ENCODE results near the gene CA5A.
"Not testable (repeated sequence)": the region's sequence is repeated elsewhere in the genome, so short reads cannot be mapped to it uniquely, and the experiment has no call there.

Gene CA5A

DNA sequence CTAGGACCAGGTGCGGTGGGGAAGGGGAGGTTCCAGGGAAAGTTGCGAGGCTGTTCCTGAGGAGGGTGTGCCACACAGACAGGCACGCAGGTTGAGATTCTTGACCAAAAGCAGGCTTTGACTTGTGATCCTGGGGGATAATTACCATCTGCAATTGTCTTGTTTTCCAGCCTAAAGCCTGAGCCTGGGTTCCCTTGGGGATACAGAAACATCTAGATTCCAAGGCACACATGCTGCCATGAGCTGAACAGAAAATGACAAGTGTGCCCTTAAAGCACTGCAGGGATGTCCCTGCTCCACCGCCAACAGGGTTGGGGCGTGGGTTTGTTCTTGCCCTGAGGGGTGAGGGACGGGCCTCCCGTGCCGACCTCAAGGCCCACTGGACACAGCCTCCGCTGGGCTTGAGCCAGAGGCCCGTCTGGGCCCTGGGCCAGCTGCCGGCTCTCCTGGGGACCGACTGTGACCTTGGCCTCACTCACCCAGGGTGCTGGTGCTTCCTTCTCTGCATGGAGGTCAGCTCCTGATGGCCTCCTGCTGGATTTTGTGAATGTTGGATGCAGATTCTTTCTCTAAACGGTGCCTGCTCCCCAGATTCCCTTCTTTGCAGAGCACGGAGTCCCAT lies 14.0 kb downstream of the CA5A start:
- no peak for DNase-seq

DNA sequence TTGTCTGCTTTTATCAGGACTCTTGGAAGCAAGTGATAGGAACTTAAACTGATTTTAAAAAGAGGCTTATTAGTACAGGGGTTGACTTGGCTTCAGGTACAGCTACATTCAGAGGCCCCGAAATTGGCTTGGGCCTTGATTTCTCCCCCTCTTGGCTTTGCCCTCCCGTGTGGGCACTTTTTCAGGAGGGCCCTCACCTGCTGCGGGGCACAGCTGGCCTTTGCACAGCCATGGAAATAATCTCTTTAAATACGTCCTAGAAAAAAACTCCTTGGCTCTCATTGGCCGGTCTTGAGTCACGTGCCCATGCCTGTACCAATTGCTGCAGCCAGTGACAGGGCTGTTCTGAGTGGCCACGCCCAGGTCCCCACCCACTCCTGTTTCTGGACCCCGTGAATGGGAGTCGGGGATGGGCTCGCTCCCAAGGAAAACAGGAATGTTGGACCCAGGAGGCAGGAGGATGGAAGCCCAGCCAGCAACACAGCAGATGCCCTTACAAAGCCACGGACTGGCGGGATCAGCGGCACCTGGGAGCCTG lies 15.0 kb downstream of the CA5A start:
- no peak for DNase-seq

DNA sequence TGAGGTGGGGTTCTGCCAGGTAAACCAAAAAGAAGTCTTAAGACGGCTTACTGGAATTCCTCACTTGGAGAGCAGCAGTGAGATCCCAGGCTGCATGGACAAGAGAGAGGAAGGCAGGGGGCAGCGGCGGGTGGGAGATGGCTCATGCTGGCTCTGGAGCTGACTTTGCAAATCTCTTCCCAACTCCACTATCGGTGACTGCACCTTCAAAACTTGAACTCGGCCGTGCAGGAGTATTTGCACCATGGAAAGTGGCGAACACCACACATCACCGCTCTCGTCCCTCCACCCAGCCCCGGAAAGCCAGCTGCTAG lies 16.7 kb downstream of the CA5A start:
- no peak for DNase-seq

DNA sequence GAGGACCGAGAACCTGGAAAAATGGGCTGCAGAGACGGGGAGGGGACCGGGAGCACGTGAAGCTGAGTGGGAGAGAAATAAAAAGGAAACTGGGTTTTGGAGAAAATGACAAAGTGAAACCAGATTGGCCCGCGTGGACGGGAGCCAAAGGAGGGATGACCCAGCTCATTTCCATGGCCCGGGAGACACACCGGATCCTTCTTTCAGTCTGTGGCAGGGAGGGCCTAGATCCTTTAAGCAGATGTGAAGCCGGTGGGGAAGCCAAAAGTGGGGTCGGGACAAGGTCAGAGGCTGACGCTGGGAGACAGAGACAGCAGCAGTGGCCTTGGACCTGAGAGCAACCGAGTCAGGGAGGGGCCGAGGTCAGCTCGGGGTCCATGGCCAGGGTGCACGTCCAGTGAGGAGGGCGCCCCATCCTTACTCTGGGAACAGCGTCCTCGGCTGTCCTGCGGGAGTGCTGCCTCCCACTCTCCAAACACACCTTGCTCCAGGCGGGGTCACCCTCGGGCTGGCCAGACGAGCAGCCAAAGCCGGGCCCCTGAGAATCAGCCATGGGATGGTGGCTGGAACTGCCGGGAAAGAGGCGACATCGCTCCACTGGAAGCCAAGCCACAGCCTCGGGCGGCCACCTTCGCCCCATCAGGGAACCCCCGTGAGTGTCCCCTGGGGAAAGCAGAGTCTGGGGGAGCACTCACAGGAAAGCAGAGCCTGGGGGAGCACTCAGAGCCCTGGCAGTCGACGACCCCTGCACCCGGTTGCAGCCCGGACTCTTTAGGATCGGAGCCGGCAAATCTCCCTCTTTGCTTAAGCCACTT lies 17.3 kb downstream of the CA5A start:
- peak; percentile 19 for DNase-seq

DNA sequence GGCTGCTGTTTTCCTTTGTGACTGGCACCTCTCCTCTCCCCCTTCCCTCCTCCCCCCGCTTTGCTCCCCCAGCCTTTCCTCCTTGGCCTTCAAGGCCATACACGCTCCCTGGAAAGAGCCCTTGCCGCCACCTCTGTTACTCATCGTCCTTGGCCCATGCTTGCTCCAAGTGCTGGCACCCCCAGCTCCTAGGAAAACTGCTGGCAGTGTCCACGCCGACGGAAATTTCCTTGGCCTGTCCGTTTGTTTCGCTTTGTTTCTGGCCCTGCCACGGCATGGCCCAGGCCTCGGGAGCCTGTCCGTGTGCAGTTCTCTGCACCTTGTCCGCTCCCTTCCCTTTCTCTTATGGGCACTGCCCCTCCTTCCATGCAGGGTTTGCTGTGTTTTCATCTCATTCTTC lies 18.0 kb downstream of the CA5A start:
- no peak for DNase-seq

DNA sequence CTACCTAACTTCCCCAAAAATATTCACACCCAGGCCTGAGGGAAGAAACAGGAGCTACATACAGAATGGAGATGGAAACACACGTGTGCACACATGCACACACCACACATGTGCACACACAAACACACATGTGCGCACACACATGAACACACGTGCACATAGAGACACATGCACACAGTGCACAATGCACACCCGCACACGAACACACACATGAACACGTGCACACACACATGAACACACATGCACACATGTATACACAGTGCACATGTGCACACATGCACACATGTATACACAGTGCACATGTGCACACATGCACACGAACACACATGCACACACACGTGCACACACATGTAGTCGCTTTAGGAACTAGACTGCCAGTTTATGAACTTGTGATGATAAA lies 18.8 kb downstream of the CA5A start:
- no peak for DNase-seq

DNA sequence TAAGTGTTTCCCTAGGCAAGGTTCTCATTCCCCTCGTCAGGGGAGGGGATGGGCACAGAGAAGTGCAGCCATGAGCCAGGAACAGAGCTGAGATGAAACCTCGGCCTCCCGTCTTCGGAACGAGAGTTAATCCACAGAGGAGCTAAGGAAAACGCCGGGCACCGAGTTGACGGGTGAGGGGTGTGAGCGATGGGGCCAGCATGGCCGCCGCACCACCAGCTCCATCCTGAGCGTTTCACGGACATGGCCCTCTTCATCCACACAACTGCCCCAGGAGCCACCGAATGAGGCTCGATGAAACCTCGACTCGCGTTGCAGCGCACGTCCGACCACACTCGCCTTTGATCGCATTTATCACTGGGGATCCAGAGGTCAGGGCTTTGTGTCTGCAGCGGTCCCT lies 21.5 kb downstream of the CA5A start:
- DNase-seq, result no peak

DNA sequence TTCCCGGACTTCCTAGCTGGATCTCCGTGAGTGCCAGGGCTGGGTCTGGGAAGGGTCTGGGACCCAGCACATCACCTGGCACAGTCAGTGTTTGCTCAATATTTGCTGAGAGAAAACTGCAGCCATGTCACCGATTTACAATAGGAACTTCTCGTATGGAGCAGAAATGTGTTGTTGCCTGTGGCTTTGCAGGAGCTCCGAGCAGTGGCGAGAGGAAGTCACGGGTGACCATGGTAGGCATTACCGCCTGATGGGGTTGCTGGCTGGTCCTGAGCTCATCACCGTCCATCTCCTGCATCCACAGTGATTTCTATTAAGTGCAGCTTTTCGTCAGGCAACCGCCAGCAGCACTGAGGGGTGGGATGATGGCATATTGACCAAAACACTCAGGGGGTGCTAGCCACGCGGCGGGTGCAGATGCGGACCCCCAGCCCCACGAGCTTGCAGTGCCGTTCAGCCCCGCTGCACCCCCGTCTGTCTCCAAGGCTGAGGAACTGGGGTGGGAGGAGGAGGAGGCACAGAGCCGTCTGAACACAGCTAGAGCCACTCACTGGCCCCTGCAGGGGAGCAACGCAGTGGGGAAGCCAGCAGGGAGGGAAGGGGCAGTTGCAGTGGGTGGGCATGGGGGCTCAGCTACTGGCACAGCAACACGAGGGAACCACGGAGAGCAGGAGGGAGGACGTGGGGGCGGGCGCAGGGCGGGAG lies 22.2 kb downstream of the CA5A start:
- DNase-seq, result not testable (repeated sequence)

DNA sequence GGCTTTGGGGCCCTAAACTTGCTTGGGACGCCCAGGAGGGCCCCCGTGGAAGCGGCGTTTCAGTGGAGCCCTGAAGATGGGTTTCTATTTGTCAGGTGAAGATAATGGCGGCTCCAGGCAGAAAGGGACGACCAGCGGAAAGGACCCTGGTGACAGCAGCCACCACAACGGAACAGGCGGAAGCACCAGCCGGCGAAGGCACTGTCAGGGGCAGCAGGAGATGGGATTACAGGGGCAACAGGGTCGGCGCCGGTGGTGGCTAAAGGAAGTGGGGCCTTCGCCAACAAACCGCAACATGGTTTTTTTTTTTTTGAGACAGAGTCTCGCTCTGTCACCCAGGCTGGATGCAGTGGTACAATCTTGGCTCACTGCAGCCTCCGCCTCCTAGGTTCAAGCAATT lies 23.6 kb downstream of the CA5A start:
- not testable (repeated sequence) for DNase-seq

DNA sequence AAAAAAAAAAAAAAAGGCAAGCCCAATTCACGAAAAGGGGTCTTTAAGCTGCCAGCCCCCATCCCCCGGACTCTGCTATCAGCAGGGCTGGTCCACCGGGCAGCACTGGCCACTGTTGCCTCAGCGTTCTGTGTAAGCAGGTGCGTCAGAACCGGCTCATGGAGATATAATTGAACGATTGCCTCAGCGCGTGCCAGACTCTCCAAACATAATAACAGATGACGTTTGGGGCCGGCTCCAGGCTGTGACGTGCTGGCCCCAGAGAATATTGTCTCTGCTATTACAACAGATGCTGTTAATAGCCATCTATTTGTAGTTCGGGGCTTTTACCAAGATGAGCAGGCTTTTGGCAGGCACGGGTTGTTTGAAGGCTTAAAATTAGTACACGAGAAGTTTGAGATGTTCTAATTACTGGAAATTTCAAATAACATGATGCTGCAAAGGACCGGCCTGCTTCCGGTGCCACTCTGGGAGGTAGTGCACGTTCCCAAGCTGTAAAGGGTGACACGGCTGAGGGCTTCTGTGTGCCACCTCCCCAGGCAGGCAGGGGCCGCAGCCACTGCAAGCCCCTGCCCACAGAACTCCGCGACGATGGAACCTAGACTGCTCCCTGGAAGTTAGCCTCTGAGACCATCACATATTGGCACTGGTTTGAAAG lies 25.1 kb downstream of the CA5A start:
- peak; percentile 63 for DNase-seq

DNA sequence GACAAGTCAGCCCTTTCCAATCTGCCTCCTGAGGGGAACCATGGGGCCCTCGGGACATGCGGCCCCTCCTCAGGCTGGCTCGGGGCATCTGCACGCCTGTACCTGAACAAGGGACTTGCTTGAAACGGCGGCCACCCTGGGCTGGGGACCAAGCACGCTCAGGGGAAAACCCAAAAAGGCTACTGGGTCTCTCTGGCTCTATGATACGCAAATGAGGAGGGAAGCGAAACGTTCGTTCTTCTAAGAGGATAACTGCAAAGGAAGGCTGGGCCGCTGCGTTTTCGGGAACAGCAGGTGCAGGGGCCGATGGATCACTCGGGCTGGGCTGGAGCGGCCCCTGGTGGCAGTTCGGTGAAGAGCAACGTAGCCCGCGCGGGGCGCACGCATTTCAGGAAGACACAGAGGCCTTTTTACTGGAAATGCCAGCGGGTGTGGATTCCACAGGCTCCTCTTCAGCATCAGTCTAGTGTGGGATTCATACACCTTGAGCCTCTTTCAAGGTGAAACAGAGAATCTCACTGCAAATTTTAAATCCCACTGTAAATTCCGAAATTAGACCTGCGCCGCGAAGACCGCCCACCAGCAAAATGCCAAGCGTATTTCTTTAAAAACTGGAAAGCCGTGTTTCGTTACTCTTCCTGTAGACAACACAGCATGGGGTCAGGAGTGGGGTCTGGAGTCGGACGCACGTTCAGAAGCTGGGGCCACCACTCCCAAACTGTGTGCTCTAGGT lies 27.0 kb downstream of the CA5A start:
- peak; percentile 50 for DNase-seq

DNA sequence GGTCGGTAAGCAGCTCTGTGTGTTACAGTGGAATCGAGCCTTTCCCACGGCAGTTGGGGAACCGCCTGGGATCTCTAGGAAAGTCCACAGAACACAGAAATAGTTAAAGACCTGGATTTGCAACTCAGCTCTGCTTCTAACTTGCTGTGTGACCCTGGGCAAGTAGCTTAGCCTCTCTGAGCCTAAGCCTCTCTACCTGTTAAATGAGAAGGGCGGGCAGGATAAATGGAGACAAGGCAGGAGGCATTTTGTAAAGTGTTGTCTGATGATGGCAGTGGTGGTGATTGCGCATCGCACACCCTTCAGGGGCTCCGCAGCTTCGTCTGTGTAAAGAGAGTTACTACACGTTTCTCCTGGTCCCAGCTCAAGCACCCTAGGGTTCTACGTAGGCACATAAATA lies 28.2 kb downstream of the CA5A start:
- DNase-seq, result not testable (repeated sequence)

DNA sequence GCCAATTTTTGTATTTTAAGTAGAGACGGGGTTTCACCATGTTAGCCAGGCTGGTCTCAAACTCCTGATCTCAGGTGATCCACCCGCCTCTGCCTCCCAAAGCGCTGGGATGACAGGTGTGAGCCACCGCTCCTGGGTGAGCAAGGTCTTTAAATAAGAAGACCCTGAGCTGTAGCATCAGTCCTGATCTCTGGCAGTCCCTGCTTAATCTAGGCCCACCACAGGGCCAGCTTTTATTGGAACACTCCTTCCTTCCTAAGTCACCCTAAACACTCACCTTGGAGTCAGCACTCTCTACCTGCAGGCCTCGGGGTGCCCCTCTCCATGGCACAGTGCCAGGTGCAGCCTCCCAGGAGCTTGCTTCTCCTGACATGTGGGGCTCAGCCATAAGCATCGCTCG lies 30.8 kb downstream of the CA5A start:
- DNase-seq, result not testable (repeated sequence)

DNA sequence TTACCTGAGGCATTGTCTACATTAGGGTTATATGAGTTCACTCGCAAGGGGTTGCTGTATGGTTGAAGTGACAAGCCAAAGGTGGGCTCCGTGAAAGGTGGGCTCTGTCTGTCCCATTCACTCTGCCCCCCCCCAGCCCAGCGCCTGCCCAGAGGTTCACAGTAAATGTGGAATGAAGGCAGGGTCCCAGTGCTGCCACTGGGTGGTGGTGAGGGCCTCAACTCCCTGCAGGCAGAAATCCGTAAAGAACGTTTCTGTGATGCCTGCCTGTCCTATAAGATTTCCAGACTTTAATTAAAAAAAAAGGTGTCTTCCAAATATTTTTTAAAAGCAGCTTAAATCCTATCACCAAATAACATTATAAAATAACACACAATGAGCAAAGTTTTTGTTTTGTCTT lies 31.4 kb downstream of the CA5A start:
- not testable (repeated sequence) for DNase-seq

DNA sequence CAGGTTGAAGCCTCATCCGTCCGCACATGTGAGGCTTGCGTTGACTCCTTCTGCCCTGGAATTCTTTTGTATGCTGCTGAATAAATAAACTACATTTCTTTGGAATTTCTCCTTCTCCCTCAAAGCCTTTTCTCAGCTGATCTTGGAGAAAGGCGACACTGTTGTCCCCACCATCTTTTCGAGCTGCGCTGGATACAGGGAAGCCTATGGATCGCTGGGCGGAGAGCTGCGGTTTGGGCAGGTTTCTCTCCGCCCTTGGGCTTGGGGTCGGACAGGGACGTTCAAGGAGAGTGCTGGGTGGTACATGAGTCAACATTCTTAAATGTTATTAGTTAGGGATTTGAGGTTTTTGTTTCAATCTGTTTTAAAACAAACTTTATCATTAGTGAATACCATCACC lies 35.8 kb downstream of the CA5A start:
- not testable (repeated sequence) for DNase-seq

DNA sequence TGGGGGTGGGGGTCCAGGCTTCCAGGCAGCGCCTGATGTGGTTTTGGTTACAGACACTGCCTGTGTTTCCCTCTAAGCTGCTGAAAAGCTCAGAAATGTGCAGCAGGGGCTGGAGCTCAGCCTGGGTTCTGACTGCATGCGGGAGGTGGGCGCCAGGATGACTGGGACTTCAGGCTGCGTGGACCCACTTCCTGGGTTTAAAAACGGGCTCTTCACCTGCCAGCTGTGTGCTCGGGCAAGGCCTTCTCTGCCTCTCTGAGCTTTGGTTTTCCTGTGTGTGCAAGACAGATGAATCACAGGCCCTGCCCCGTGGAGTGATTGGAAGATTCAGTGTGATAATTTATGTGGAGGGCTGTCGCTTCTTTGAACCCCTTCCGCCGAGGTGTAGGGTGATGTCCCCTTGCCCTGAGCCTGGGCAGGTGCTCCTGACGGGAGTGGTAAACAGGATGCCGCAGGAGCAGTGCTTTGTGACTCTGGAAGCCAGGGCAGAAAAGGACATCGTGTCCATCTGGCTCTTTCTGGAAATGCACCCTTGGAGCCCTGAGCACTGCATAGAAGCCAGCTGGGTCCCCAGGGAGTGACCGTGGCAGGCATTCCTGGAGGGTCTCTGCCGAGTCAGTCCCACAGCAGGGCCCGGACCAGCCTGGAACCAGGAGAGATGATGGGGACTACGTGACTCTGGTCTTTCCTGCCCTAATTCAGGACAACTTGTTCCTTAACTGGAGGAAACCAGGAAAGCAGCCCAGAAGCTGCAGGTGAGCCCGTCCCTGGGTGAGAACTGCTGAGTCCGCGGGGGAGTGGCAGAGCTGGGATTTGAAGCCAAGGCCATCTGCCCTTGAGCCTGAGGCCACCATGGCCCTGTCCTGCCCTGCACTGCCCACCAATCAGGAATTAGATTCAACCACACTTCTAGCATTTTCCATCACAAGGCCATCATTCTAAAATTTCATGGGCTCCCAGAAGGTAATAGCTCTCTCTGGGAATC lies 38.5 kb downstream of the CA5A start:
- peak; percentile 11 for DNase-seq

DNA sequence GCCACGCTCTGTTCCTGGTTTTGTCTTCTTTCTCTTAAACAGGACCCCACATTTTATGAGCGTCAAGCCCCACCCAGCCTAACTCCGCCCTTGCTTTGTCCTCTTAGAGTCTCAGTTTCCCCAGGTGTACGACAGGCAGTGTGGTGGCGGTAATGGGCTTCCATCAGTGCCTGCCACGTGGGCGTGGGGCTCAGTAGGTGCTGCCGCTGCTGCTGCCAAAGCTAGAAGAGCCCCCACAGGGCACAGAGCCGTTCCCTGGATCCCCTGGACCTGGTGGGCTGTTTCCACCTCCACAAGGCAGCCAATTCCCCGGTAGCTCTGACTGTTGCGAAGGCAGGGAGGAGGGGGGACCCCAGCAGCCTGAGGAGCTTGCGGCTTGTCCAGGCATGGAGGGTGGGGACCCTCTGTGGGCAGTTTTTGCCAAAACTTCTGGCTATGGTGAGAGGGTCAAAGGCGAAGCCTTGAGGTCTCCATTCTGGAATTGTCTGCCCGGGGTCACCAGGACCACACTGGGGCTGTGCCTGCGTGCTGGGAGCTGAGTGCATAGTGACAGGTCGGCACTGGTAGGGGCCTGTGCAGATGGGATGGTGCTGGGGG lies 39.3 kb downstream of the CA5A start:
- not testable (repeated sequence) for DNase-seq

DNA sequence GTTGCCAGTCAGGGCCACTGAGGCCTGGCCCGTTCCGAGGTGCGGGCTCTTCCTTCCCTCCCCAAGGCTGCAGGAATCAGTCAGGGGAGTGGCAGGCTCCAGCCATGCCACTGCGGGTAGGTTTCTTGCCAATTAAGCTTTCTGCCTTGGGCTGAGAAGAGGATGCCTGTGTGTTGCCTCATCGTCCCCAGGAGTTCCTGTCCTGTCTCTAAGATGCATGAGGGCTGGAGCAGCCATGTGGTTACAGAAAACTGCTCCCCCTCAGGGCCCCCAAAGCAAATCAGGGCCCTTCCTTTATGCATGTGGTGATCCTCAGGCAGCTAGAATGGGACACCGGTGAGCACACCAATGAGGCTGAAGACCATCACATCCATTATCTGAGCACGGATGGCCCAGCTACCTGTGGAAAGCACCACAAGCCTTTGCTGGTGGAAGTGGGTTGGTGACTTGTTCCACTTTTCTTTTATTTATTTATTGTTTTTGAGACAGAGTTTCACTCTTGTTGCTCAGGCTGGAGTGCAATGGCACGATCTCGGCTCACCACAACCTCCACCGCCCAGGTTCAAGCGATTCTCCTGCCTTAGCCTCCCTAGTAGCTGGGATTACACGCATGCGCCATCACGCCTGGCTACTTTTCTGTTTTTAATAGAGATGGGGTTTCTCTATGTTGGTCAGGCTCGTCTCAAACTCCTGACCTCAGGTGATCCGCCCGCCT lies 40.0 kb downstream of the CA5A start:
- peak; percentile 35 for DNase-seq

DNA sequence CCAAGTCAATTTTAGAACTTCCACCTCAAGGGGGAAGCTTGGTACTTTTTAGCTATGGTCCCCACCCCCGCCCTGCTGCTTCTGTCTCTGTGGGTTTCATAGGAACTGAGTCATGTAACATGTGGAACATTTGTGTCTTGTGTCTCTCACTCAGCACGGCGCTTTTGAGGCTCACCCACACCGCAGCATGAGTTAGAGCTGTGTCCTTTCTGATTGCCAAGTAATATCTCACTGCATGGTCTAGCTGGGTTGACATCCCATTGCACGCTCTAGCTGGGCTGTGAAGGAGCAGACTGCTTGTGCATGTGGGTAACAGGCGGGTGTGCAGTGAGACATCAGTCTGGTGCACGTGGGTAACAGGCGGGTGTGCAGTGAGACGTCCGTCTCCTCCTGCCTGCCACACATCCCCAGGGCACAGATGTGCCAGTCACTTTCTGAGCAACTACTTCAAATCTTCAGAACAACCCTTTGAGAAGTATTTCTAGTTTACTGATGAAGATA lies 40.6 kb downstream of the CA5A start:
- peak; percentile 87 for DNase-seq

DNA sequence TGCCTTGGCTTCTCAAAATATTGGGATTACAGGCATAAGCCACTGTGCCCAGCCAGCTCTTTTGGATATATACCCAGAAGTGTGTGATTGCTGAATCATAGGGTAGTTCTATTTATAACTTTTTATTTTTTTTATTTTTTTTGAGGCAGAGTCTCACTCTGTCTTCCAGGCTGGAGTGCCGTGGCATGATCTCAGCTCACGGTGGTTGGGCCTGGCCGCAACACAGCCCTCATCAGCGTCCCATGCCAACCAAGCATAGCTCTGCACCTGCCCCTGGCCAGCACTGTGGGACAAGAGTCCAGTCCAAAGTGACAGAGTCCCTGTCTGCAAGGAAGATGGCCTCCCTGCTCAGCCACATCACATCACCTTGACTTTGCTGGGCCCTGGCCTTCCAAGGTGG lies 42.3 kb downstream of the CA5A start:
- DNase-seq, result peak; percentile 28

Data from fibroblast of skin of right quadriceps (primary cell).